Adrenal gland (tissue), 12 donors: Measurements from ENCODE around the gene TRPV5. TPM values are rescaled to one million over a fixed set of nuclear protein-coding genes. Genes with fewer than 3 reads are reported as not detected.

ENCODE experiments used
- DNase-seq, 7 donors: peaks; one replicate each; pipeline ENCODE4 v3.0.0-alpha.2; 2019 to 2020
- H3K27ac ChIP-seq, 5 donors: fragments of 200-600 bp; sonication (generic) in 4 of 5; 1 replicate in 3 of 5; 2 replicates in 2 of 5; pipeline versions ENCODE4 v1.5.1 to v1.8.0; 2016 to 2020; ENCODE audit warnings: mild to moderate bottlenecking in 1 of 5
- H3K27me3 ChIP-seq: fragments of 200-600 bp; 2 replicates; pipeline ENCODE4 v1.8.0; 2021
- H3K36me3 ChIP-seq, 2 donors: fragments of 200-600 bp; replicated peaks in 1 of 2; 1 replicate in 1 of 2; 2 replicates in 1 of 2; pipeline versions ENCODE4 v1.5.1 to v1.8.0; 2018 to 2022
- H3K4me1 ChIP-seq, 2 donors: fragments of 200-600 bp; replicated peaks in 1 of 2; 1 replicate in 1 of 2; 2 replicates in 1 of 2; pipeline versions ENCODE4 v1.5.1 to v1.8.0; 2018 to 2021
- H3K4me3 ChIP-seq, 4 donors: fragments of 200-600 bp; sonication (generic) in 3 of 4; one replicate each; pipeline ENCODE4 v1.5.1; 2016 to 2018
- H3K9me3 ChIP-seq, 3 donors: fragments of 200-600 bp; sonication (generic) in 1 of 3; replicated peaks in 1 of 3; 1 replicate in 2 of 3; 2 replicates in 1 of 3; pipeline versions ENCODE4 v1.5.1 to v1.8.0; 2016 to 2021
- POLR2A ChIP-seq, 2 donors: fragments of 450-650 bp; IDR thresholded peaks; one replicate each; pipeline ENCODE4 v1.6.1; 2017; ENCODE audit warnings: antibody characterized with exemption in 2 of 2, mild to moderate bottlenecking in 2 of 2, moderate library complexity in 1 of 2
- intact Hi-C, 2 donors: fragments of 100-400 bp; cut with DNase I; formaldehyde crosslinking; loops; one replicate each; pipeline versions ENCODE4 v1.14.1 to v1.15.0; 2022 to 2023
- polyA plus RNA-seq, 3 donors: library from polyadenylated mRNA; stranded (reverse); fragments of 200-250 nt in 2 of 3; fragments of 350-450 nt in 1 of 3; fragmentation: Illumina TruSeq in 1 of 3; extraction: RNeasy Lipid Tissue Mini Kit (QIAGEN cat#74804) in 1 of 3; gene quantifications; one replicate each; pipeline ENCODE4 v1.2.3, GENCODE V29; 2013 to 2014
- total RNA-seq, 9 donors: library from RNA; depleted of rRNA in 4 of 9; stranded (reverse); fragments of >200 nt in 4 of 9; fragments of 120-200 nt in 1 of 9; fragmentation: NEBNext Ultra II Directional in 1 of 9; extraction: Animal tissue kit (Norgen Biotek cat#: 25700) in 1 of 9; gene quantifications; one replicate each; pipeline versions ENCODE4 v1.1.0 to v1.2.4, GENCODE V29; 2013 to 2023
- TF ChIP-seq, protein P1 (sequence below), 6 experiments: fragments of 450-650 bp in 4 of 6; fragments of 200-600 bp in 2 of 6; sonication (generic) in 1 of 6; IDR thresholded peaks; 1 replicate in 5 of 6; 2 replicates in 1 of 6; pipeline versions ENCODE4 v1.5.1 to v1.8.0; 2016 to 2021; ENCODE audit warnings: antibody characterized with exemption in 6 of 6, mild to moderate bottlenecking in 2 of 6, moderate library complexity in 1 of 6
- donor health status: healthy with polysubstance abuse.
- donor health status: Bipolar disorder and iron deficiency.
- donor health status: DM: yes; HTN: yes; CAD: no.
- donor health status: DM: no; HTN: no; CAD: no.
- donor health status: DM: no; HTN: no; CAD: no.
- donor health status: DM: yes; HTN: yes; CAD: no.

The TRPV5 gene
- total and polyA plus RNA-seq, 12 donors = not detected

DNA sequence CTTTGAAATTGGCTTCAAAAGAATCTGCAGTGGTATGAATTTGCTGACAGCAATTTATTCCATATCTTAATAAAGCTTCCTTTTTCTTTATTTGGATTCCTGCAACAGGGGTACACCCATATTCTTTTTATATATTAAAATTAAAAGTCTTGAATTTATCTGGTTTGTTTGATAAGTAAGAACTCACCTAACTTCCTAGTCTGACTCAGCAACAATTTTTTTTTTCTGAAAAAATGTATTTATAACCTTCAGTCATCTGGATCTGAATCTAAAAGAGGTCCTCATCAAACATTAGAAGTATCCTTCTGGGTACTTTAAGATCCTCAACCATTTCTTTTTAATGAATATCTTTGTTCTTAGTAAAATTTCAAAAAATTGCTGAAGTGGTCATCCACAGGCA lies 74.1 kb downstream of the TRPV5 start:
- TF ChIP-seq, protein P1, sequence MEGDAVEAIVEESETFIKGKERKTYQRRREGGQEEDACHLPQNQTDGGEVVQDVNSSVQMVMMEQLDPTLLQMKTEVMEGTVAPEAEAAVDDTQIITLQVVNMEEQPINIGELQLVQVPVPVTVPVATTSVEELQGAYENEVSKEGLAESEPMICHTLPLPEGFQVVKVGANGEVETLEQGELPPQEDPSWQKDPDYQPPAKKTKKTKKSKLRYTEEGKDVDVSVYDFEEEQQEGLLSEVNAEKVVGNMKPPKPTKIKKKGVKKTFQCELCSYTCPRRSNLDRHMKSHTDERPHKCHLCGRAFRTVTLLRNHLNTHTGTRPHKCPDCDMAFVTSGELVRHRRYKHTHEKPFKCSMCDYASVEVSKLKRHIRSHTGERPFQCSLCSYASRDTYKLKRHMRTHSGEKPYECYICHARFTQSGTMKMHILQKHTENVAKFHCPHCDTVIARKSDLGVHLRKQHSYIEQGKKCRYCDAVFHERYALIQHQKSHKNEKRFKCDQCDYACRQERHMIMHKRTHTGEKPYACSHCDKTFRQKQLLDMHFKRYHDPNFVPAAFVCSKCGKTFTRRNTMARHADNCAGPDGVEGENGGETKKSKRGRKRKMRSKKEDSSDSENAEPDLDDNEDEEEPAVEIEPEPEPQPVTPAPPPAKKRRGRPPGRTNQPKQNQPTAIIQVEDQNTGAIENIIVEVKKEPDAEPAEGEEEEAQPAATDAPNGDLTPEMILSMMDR (IDR thresholded peaks at IDR 0.05) = no peak
- no peak for TF ChIP-seq POLR2A (IDR thresholded peaks at IDR 0.05)
- Histone ChIP-seq H3K27ac (no peak overlapping the region), H3K4me3 (no peak overlapping the region), H3K4me1 (peaks cover 0 to 5% of the 10 kb centered on the region in 2 donors), H3K36me3 (no peaks in the 10 kb centered on the region), H3K27me3 (no peaks in the 10 kb centered on the region), H3K9me3 (no peaks in the 10 kb centered on the region)
- no peak for DNase-seq
- intact Hi-C loops = loop anchor here in 1 of 2 donors (5.0 kb wide), 1 partner anchor 143 kb away; no protein-coding TSS in a partner anchor

Other genes starting within 250 kb of the TRPV5 start
- gene PRSS1, start 184.3 kb downstream of the TRPV5 start, total RNA-seq = 10 to 100 TPM in 2 of 9 donors, 1 to 10 TPM in 1, not detected in 6; 3.3 to 15.4 (median 14.6) TPM
- 1 to 10 TPM in 2 of 3 donors, not detected in 1; 3.2 to 3.3 TPM for gene PRSS1, start 184.3 kb downstream of the TRPV5 start, polyA plus RNA-seq
- gene PRSS2, start 162.8 kb downstream of the TRPV5 start, total RNA-seq = 10 to 100 TPM in 2 of 9 donors, 1 to 10 TPM in 1, not detected in 6; 4.8 to 43.4 (median 40.0) TPM
- 1 to 10 TPM in 2 of 3 donors, not detected in 1; 2.8 to 4.4 TPM for gene PRSS2, start 162.8 kb downstream of the TRPV5 start, polyA plus RNA-seq
- gene EPHB6, start 78.7 kb downstream of the TRPV5 start, total RNA-seq = 10 to 100 TPM in 2 of 9 donors, 1 to 10 TPM in 6, under 1 TPM in 1; 0.78 to 14.4 (median 3.6) TPM
- 10 to 100 TPM in 1 of 3 donors, 1 to 10 TPM in 2; 1.1 to 17.2 (median 9.1) TPM for gene EPHB6, start 78.7 kb downstream of the TRPV5 start, polyA plus RNA-seq
- gene TRPV6, start 48.0 kb downstream of the TRPV5 start, total RNA-seq = under 1 TPM in 2 of 9 donors, not detected in 7; under 0.01 to 0.10 TPM
- under 1 TPM in 2 of 3 donors, not detected in 1; 0.03 to 0.08 TPM for gene TRPV6, start 48.0 kb downstream of the TRPV5 start, polyA plus RNA-seq
- gene LLCFC1, start 5.7 kb upstream of the TRPV5 start, total RNA-seq = not detected
- not detected for gene LLCFC1, start 5.7 kb upstream of the TRPV5 start, polyA plus RNA-seq
- 1 to 10 TPM in 1 of 9 donors, under 1 TPM in 3, not detected in 5; 0.45 to 1.2 (median 0.74) TPM for gene KEL, start 28.6 kb upstream of the TRPV5 start, total RNA-seq
- gene KEL, start 28.6 kb upstream of the TRPV5 start, polyA plus RNA-seq = under 1 TPM; 0.15 to 0.56 (median 0.37) TPM
- under 1 TPM in 1 of 9 donors, not detected in 8; 0.78 TPM for gene OR9A2, start 93.4 kb upstream of the TRPV5 start, total RNA-seq
- gene OR9A2, start 93.4 kb upstream of the TRPV5 start, polyA plus RNA-seq = not detected
- gene OR6V1, start 118.6 kb upstream of the TRPV5 start, total RNA-seq = not detected
- gene OR6V1, start 118.6 kb upstream of the TRPV5 start, polyA plus RNA-seq = not detected
- gene PIP, start 198.3 kb upstream of the TRPV5 start, total RNA-seq = not detected
- not detected for gene PIP, start 198.3 kb upstream of the TRPV5 start, polyA plus RNA-seq
- gene TAS2R39, start 249.7 kb upstream of the TRPV5 start, total RNA-seq = not detected
- not detected for gene TAS2R39, start 249.7 kb upstream of the TRPV5 start, polyA plus RNA-seq